NCI-H2081 (cell line): Measurements from ENCODE around the gene STAG3.
"Not testable (repeated sequence)": the region's sequence is repeated elsewhere in the genome, so short reads cannot be mapped to it uniquely, and the experiment has no call there.

ENCODE experiments used
- DNase-seq, 2 experiments: peaks; one replicate each; lab custom pipeline; 2025; lab: John Stamatoyannopoulos, UW

Gene STAG3

GRCh38 chr7:100247152-100247757 is 69.5 kb downstream of the STAG3 start:
- peak; percentile 51 to 70 for DNase-seq

GRCh38 chr7:100248483-100248882 is 70.8 kb downstream of the STAG3 start:
- no peak for DNase-seq

GRCh38 chr7:100257017-100257416 is 79.3 kb downstream of the STAG3 start:
- DNase-seq, result no peak

GRCh38 chr7:100259984-100260383 is 82.3 kb downstream of the STAG3 start:
- DNase-seq, result not testable (repeated sequence)

GRCh38 chr7:100262896-100263295 is 85.2 kb downstream of the STAG3 start:
- not testable (repeated sequence) for DNase-seq
